Activated CD4-positive, alpha-beta T cell treated with anti-CD3 and anti-CD28 coated beads for 4 hours (primary cell): Measurements from ENCODE around the gene KIF24.
A peak's percentile ranks its signal among the peaks of the same experiment; 100 is the strongest.
"Not testable (repeated sequence)": the region's sequence is repeated elsewhere in the genome, so short reads cannot be mapped to it uniquely, and the experiment has no call there.

Experiments
- DNase-seq, 2 donors: peaks; one replicate each; pipeline ENCODE4 v3.0.0-alpha.2; 2020

The KIF24 gene

GRCh38 chr9:34362614-34363214, 33.6 kb upstream of the KIF24 start:
- no peak for DNase-seq

GRCh38 chr9:34352957-34353356, 23.9 kb upstream of the KIF24 start:
- not testable (repeated sequence) for DNase-seq

- DNase-seq = not testable (repeated sequence)
Observed at GRCh38 chr9:34352122-34352652, 23.1 kb upstream of the KIF24 start.

- no peak for DNase-seq
Observed at GRCh38 chr9:34349324-34349723, 20.3 kb upstream of the KIF24 start.

- no peak for DNase-seq
Observed at GRCh38 chr9:34347800-34348158, 18.7 kb upstream of the KIF24 start.

- no peak for DNase-seq
Observed at GRCh38 chr9:34346873-34347799, 18.1 kb upstream of the KIF24 start.

- no peak for DNase-seq
Observed at GRCh38 chr9:34343605-34344004, 14.5 kb upstream of the KIF24 start.

- DNase-seq = no peak
Observed at GRCh38 chr9:34343090-34343489, 14.0 kb upstream of the KIF24 start.

GRCh38 chr9:34341659-34342295, 12.7 kb upstream of the KIF24 start:
- no peak for DNase-seq

GRCh38 chr9:34338665-34339385, 9.8 kb upstream of the KIF24 start:
- no peak for DNase-seq

GRCh38 chr9:34338079-34338478, 9.0 kb upstream of the KIF24 start:
- DNase-seq = not testable (repeated sequence)

- DNase-seq = no peak
Observed at GRCh38 chr9:34337403-34337802, 8.3 kb upstream of the KIF24 start.

- no peak for DNase-seq
Observed at GRCh38 chr9:34335376-34335775, 6.3 kb upstream of the KIF24 start.

GRCh38 chr9:34334916-34335315, 5.8 kb upstream of the KIF24 start:
- DNase-seq = no peak

- DNase-seq = no peak
Observed at GRCh38 chr9:34334337-34334824, 5.3 kb upstream of the KIF24 start.

GRCh38 chr9:34333836-34334235, 4.8 kb upstream of the KIF24 start:
- no peak for DNase-seq

GRCh38 chr9:34332076-34332964, 3.3 kb upstream of the KIF24 start:
- DNase-seq = peak in 1 of 2 donors; percentile 5

- DNase-seq = no peak
Observed at GRCh38 chr9:34331196-34331595, 2.1 kb upstream of the KIF24 start.

- no peak for DNase-seq
Observed at GRCh38 chr9:34328500-34328986, 525 bp downstream of the KIF24 start.

GRCh38 chr9:34326690-34327089, 2.4 kb downstream of the KIF24 start:
- DNase-seq = no peak

GRCh38 chr9:34322899-34323591, 6.0 kb downstream of the KIF24 start:
- no peak for DNase-seq
